ENCODE data around the gene EXOC2.

DNA sequence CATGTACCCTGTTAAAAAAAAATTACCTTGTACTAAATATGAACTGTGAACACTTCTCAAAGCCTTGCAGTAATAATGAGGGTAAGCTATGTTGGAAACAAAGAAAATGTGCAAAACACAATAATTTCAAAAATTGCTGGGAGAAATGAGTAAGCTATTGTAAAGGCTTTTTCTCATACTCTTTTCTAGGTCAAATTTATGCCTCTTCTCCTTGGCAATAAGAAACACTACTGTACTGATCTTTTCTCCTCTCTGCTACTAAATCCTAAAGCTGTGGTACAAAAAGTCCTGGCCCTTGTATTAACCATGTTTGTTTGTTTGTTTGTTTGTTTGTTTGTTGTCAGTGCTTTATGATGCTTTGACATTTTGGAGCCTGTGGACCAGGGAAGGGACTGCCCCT is 18.5 kb downstream of the EXOC2 start:
- TF ChIP-seq, protein P1, sequence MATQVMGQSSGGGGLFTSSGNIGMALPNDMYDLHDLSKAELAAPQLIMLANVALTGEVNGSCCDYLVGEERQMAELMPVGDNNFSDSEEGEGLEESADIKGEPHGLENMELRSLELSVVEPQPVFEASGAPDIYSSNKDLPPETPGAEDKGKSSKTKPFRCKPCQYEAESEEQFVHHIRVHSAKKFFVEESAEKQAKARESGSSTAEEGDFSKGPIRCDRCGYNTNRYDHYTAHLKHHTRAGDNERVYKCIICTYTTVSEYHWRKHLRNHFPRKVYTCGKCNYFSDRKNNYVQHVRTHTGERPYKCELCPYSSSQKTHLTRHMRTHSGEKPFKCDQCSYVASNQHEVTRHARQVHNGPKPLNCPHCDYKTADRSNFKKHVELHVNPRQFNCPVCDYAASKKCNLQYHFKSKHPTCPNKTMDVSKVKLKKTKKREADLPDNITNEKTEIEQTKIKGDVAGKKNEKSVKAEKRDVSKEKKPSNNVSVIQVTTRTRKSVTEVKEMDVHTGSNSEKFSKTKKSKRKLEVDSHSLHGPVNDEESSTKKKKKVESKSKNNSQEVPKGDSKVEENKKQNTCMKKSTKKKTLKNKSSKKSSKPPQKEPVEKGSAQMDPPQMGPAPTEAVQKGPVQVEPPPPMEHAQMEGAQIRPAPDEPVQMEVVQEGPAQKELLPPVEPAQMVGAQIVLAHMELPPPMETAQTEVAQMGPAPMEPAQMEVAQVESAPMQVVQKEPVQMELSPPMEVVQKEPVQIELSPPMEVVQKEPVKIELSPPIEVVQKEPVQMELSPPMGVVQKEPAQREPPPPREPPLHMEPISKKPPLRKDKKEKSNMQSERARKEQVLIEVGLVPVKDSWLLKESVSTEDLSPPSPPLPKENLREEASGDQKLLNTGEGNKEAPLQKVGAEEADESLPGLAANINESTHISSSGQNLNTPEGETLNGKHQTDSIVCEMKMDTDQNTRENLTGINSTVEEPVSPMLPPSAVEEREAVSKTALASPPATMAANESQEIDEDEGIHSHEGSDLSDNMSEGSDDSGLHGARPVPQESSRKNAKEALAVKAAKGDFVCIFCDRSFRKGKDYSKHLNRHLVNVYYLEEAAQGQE (IDR thresholded peaks at IDR 0.05; ENCODE audit: low read depth): no peak
- no peak for TF ChIP-seq RAD21 (IDR thresholded peaks at IDR 0.05; ENCODE audit: low read depth)
- no peak for TF ChIP-seq CEBPB (IDR thresholded peaks at IDR 0.05)
- TF ChIP-seq TCF12 (IDR thresholded peaks at IDR 0.05; ENCODE audit: low read depth): no peak
- no peak for TF ChIP-seq TAF1 (IDR thresholded peaks at IDR 0.05; ENCODE audit: low read depth)
- no peak for TF ChIP-seq YY1 (IDR thresholded peaks at IDR 0.05; ENCODE audit: low read depth)
- no peak for TF ChIP-seq CREB1 (IDR thresholded peaks at IDR 0.05; ENCODE audit: low read depth)
- TF ChIP-seq EP300 (IDR thresholded peaks at IDR 0.05; ENCODE audit: borderline replicate concordance): no peak
- TF ChIP-seq, protein P2, sequence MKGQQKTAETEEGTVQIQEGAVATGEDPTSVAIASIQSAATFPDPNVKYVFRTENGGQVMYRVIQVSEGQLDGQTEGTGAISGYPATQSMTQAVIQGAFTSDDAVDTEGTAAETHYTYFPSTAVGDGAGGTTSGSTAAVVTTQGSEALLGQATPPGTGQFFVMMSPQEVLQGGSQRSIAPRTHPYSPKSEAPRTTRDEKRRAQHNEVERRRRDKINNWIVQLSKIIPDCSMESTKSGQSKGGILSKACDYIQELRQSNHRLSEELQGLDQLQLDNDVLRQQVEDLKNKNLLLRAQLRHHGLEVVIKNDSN (IDR thresholded peaks at IDR 0.05): no peak
- no peak for TF ChIP-seq EGR1 (IDR thresholded peaks at IDR 0.05)
- TF ChIP-seq NFIC (IDR thresholded peaks at IDR 0.05): no peak
- TF ChIP-seq, protein P3, sequence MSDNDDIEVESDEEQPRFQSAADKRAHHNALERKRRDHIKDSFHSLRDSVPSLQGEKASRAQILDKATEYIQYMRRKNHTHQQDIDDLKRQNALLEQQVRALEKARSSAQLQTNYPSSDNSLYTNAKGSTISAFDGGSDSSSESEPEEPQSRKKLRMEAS (IDR thresholded peaks at IDR 0.05): no peak
